Loucy (cell line): Measurements from ENCODE around the gene SBK2.
A peak's percentile ranks its signal among the peaks of the same experiment; 100 is the strongest.

Source experiments
- H2AFZ ChIP-seq: fragments of 200-600 bp; sonication (generic); 2 replicates; pipeline ENCODE4 v1.6.0; 2016; ENCODE audit warnings: antibody characterized with exemption, mild to moderate bottlenecking, low read length, moderate library complexity
- H3F3A ChIP-seq: fragments of 200-600 bp; 2 replicates; pipeline ENCODE4 v1.6.0; 2016; ENCODE audit warnings: antibody characterized with exemption, low read depth, mild to moderate bottlenecking
- H3K27me3 ChIP-seq: fragments of 200-600 bp; sonication (generic); 2 replicates; pipeline ENCODE4 v1.6.1; 2014; ENCODE audit warnings: low read length, mild to moderate bottlenecking; ENCODE audit not compliant: insufficient read depth, poor library complexity, severe bottlenecking
- H3K36me3 ChIP-seq: fragments of 200-600 bp; sonication (generic); 2 replicates; pipeline ENCODE4 v1.6.1; 2016; ENCODE audit warnings: low read length; ENCODE audit not compliant: insufficient read depth
- H3K4me1 ChIP-seq: fragments of 200-600 bp; sonication (generic); 2 replicates; pipeline ENCODE4 v1.5.1; 2014; ENCODE audit warnings: low read length, mild to moderate bottlenecking; ENCODE audit not compliant: insufficient read depth, poor library complexity, severe bottlenecking
- H3K4me2 ChIP-seq: fragments of 200-600 bp; sonication (generic); 2 replicates; pipeline ENCODE4 v1.6.0; 2014; ENCODE audit warnings: antibody characterized with exemption, low read length, low read depth, mild to moderate bottlenecking; ENCODE audit not compliant: poor library complexity, severe bottlenecking
- H3K4me3 ChIP-seq: fragments of 200-600 bp; sonication (generic); 2 replicates; pipeline ENCODE4 v1.5.1; 2014; ENCODE audit warnings: low read length, mild to moderate bottlenecking, mixed read lengths; ENCODE audit not compliant: poor library complexity, severe bottlenecking
- H3K79me2 ChIP-seq: fragments of 200-600 bp; sonication (generic); 2 replicates; pipeline ENCODE4 v1.6.1; 2014; ENCODE audit warnings: low read length; ENCODE audit not compliant: insufficient read depth
- H3K9ac ChIP-seq: fragments of 200-600 bp; sonication (generic); 2 replicates; pipeline ENCODE4 v1.6.0; 2014; ENCODE audit warnings: mild to moderate bottlenecking, low read depth, low read length, moderate library complexity; ENCODE audit not compliant: poor library complexity, severe bottlenecking
- H3K9me2 ChIP-seq: fragments of 200-600 bp; sonication (generic); replicated peaks from 2 replicates; pipeline ENCODE4 v1.6.1; 2016; ENCODE audit warnings: low read depth, low read length, mixed read lengths
- H3K9me3 ChIP-seq: fragments of 200-600 bp; sonication (generic); 2 replicates; pipeline ENCODE4 v1.6.1; 2014; ENCODE audit warnings: mild to moderate bottlenecking, antibody characterized with exemption, low read length, low read depth; ENCODE audit not compliant: insufficient read depth
- H4K20me1 ChIP-seq: fragments of 200-600 bp; sonication (generic); 2 replicates; pipeline ENCODE4 v1.6.0; 2014; ENCODE audit warnings: antibody characterized with exemption, low read length, mild to moderate bottlenecking; ENCODE audit not compliant: insufficient read depth, poor library complexity, severe bottlenecking
- CTCF ChIP-seq: fragments of 200-600 bp; sonication (generic); conservative IDR thresholded peaks from 2 replicates; pipeline ENCODE4 v1.5.1; 2014; ENCODE audit warnings: mild to moderate bottlenecking, antibody characterized with exemption, low read length
- EZH2phosphoT487 ChIP-seq: fragments of 200-600 bp; IDR thresholded peaks from 2 replicates; pipeline ENCODE4 v1.6.1; 2018; ENCODE audit warnings: antibody characterized with exemption, mild to moderate bottlenecking, moderate library complexity, borderline replicate concordance

SBK2 gene

GRCh38 chr19:55504981-55505380 is 32.0 kb downstream of the SBK2 start:
- no peak overlapping the region for H3K4me2 ChIP-seq

GRCh38 chr19:55504252-55504603 is 32.7 kb downstream of the SBK2 start:
- no peaks in the 10 kb centered on the region for H3K27me3 ChIP-seq
- H3K9me3 ChIP-seq: no peaks in the 10 kb centered on the region
- H3K4me3 ChIP-seq: peak overlapping the region; percentile 69
- H3K79me2 ChIP-seq: peaks cover 25% of the 10 kb centered on the region
- no peaks in the 10 kb centered on the region for H3F3A ChIP-seq
- H3K4me2 ChIP-seq: peak overlapping the region; percentile 75
- H3K9ac ChIP-seq: peak overlapping the region; percentile 77
- no peaks in the 10 kb centered on the region for H4K20me1 ChIP-seq
- no peaks in the 10 kb centered on the region for H3K36me3 ChIP-seq
- H2AFZ ChIP-seq: peak overlapping the region; percentile 86
- no peak for TF ChIP-seq EZH2phosphoT487
- no peak for TF ChIP-seq CTCF
- peaks cover 25% of the 10 kb centered on the region for H3K4me1 ChIP-seq
- no peaks in the 10 kb centered on the region for H3K9me2 ChIP-seq

More at GRCh38 chr19:55504981-55505380, 32.0 kb downstream of the SBK2 start:
- Histone ChIP-seq H3K79me2 (peaks cover 25% of the 10 kb centered on the region), H3K4me1 (peaks cover 25% of the 10 kb centered on the region), H3K27me3 (no peaks in the 10 kb centered on the region), H3K9ac (no peak overlapping the region), H3K36me3 (no peaks in the 10 kb centered on the region), H3F3A (no peaks in the 10 kb centered on the region), H2AFZ (no peak overlapping the region), H3K9me2 (no peaks in the 10 kb centered on the region), H3K4me3 (no peak overlapping the region), H4K20me1 (no peaks in the 10 kb centered on the region), H3K9me3 (no peaks in the 10 kb centered on the region)
- TF ChIP-seq CTCF: no peak
- TF ChIP-seq EZH2phosphoT487: no peak

- no peaks in the 10 kb centered on the region for H3K9me2 ChIP-seq
These were observed 33.3 kb downstream of the SBK2 start for GRCh38 chr19:55503502-55504251.

More at GRCh38 chr19:55503502-55504251, 33.3 kb downstream of the SBK2 start:
- Histone ChIP-seq H3K4me3 (peak overlapping the region; percentile 69), H3K79me2 (peaks cover 25% of the 10 kb centered on the region), H2AFZ (peak overlapping the region; percentile 86), H4K20me1 (no peaks in the 10 kb centered on the region), H3K9me3 (no peaks in the 10 kb centered on the region), H3K27me3 (no peaks in the 10 kb centered on the region), H3F3A (no peaks in the 10 kb centered on the region), H3K4me1 (peaks cover 25% of the 10 kb centered on the region), H3K36me3 (no peaks in the 10 kb centered on the region), H3K4me2 (peak overlapping the region; percentile 75), H3K9ac (peak overlapping the region; percentile 77)
- TF ChIP-seq EZH2phosphoT487: no peak
- peak; percentile 94 for TF ChIP-seq CTCF
